Endodermal cell (in vitro differentiated cells): Measurements from ENCODE around the gene FAM107B. TPM values are rescaled to one million over a fixed set of nuclear protein-coding genes. Genes with fewer than 3 reads are reported as not detected.

ENCODE experiments used
- DNase-seq: peaks from one replicate; pipeline ENCODE4 v3.0.0-alpha.2; 2017
- H3K27ac ChIP-seq: 2 replicates; pipeline ENCODE4 v1.5.1; 2013; ENCODE audit warnings: mild to moderate bottlenecking, low read depth, low read length, moderate library complexity
- H3K27me3 ChIP-seq: 2 replicates; pipeline ENCODE4 v1.6.1; 2013; ENCODE audit warnings: mild to moderate bottlenecking, low read length, moderate library complexity; ENCODE audit not compliant: insufficient read depth, control insufficient read depth, poor library complexity, severe bottlenecking
- H3K36me3 ChIP-seq: 2 replicates; pipeline ENCODE4 v1.7.0; 2013; ENCODE audit warnings: mild to moderate bottlenecking, low read length, moderate library complexity; ENCODE audit not compliant: control insufficient read depth, insufficient read depth
- H3K4me1 ChIP-seq: one replicate; pipeline ENCODE4 v1.7.0; 2013; ENCODE audit warnings: low read length; ENCODE audit not compliant: control insufficient read depth, insufficient read depth
- H3K4me3 ChIP-seq: 2 replicates; pipeline ENCODE4 v1.5.1; 2013; ENCODE audit warnings: mild to moderate bottlenecking, low read length, moderate library complexity
- H3K9ac ChIP-seq: 2 replicates; pipeline ENCODE4 v1.6.1; 2013; ENCODE audit warnings: mild to moderate bottlenecking, low read length, moderate library complexity; ENCODE audit not compliant: poor library complexity, severe bottlenecking; ENCODE audit errors: extremely low read depth
- H3K9me3 ChIP-seq: 2 replicates; pipeline ENCODE4 v1.6.1; 2013; ENCODE audit warnings: mild to moderate bottlenecking, low read length, moderate library complexity; ENCODE audit not compliant: control insufficient read depth
- H3K27ac Mint-ChIP-seq: 2 replicates; pipeline ENCODE4 v1.8.0; 2020; ENCODE audit warnings: mixed read lengths
- H3K27me3 Mint-ChIP-seq: 2 replicates; pipeline ENCODE4 v1.8.0; 2021; ENCODE audit warnings: mild to moderate bottlenecking, mixed read lengths; ENCODE audit not compliant: insufficient read depth
- H3K36me3 Mint-ChIP-seq: 2 replicates; pipeline ENCODE4 v1.8.0; 2020; ENCODE audit warnings: low read depth, mixed read lengths
- H3K4me1 Mint-ChIP-seq: 2 replicates; pipeline ENCODE4 v1.8.0; 2020; ENCODE audit warnings: mixed read lengths
- H3K4me3 Mint-ChIP-seq: 2 replicates; pipeline ENCODE4 v1.8.0; 2020; ENCODE audit warnings: mild to moderate bottlenecking, moderate library complexity, mixed read lengths
- H3K9me3 Mint-ChIP-seq: 2 replicates; pipeline ENCODE4 v1.8.0; 2020; ENCODE audit warnings: mild to moderate bottlenecking, mixed read lengths
- CTCF ChIP-seq: fragments of 200-600 bp; sonication (generic); conservative IDR thresholded peaks from 2 replicates; pipeline ENCODE4 v1.5.0; 2021; ENCODE audit warnings: antibody characterized with exemption, mild to moderate bottlenecking
- WGBS, 2 experiments: methylation state at CpG; one replicate each; pipeline versions ENCODE4 v1.1.5 to v1.1.7; 2013; ENCODE audit warnings: missing lambda C conversion rate in 2 of 2, mixed read lengths in 1 of 2; ENCODE audit not compliant: insufficient coverage in 1 of 2, insufficient read length in 1 of 2; 5-methylcytosine and 5-hydroxymethylcytosine counted together
- total RNA-seq, 2 donors: library from RNA; stranded (reverse); fragmentation: NEBNext Ultra II Directional in 1 of 2; extraction: Animal tissue kit (Norgen Biotek cat#: 25700) in 1 of 2; gene quantifications; 2 replicates in 1 of 2; 3 replicates in 1 of 2; pipeline ENCODE4 v1.2.1, GENCODE V29; 2021

Gene FAM107B
- total RNA-seq, 2 donors from 2014 or later = 16.0 to 24.0 TPM

GRCh38 chr10:14753441-14753840 is 21.3 kb downstream of the FAM107B start:
- Mint-ChIP-seq H3K27me3 (peaks cover 70% of the 10 kb centered on the region), H3K4me3 (no peak overlapping the region), H3K27ac (no peak overlapping the region), H3K4me1 (no peaks in the 10 kb centered on the region), H3K9me3 (peaks cover 4% of the 10 kb centered on the region), H3K36me3 (no peaks in the 10 kb centered on the region)
- Histone ChIP-seq H3K27ac (no peak overlapping the region), H3K4me1 (no peaks in the 10 kb centered on the region), H3K9ac (no peak overlapping the region), H3K4me3 (no peak overlapping the region), H3K9me3 (no peaks in the 10 kb centered on the region), H3K36me3 (no peaks in the 10 kb centered on the region), H3K27me3 (peaks cover 68% of the 10 kb centered on the region)
- 100% methylated on average over 1 of the region's 1 CpG for WGBS, 2 experiments
- DNase-seq = no peak
- TF ChIP-seq CTCF = no peak

GRCh38 chr10:14751921-14752320 is 22.8 kb downstream of the FAM107B start:
- no peak for TF ChIP-seq CTCF
- no peaks in the 10 kb centered on the region for H3K4me1 Mint-ChIP-seq
- Histone ChIP-seq H3K27ac (peak overlapping the region; percentile 90), H3K4me3 (no peak overlapping the region), H3K4me1 (no peaks in the 10 kb centered on the region), H3K9me3 (no peaks in the 10 kb centered on the region), H3K27me3 (peaks cover 83% of the 10 kb centered on the region), H3K36me3 (no peaks in the 10 kb centered on the region), H3K9ac (no peak overlapping the region)
- H3K36me3 Mint-ChIP-seq = no peaks in the 10 kb centered on the region
- peaks cover 5% of the 10 kb centered on the region for H3K9me3 Mint-ChIP-seq
- 86 to 91% methylated on average over 1 of the region's 1 CpG for WGBS, 2 experiments
- no peak for DNase-seq
- no peak overlapping the region for H3K4me3 Mint-ChIP-seq
- no peak overlapping the region for H3K27ac Mint-ChIP-seq
- peaks cover 79% of the 10 kb centered on the region for H3K27me3 Mint-ChIP-seq

- H3K27me3 ChIP-seq = peaks cover 90% of the 10 kb centered on the region
- H3K36me3 ChIP-seq = no peaks in the 10 kb centered on the region
- H3K27ac ChIP-seq = peak overlapping the region; percentile 90
- Mint-ChIP-seq H3K4me3 (no peak overlapping the region), H3K27ac (no peak overlapping the region), H3K4me1 (no peaks in the 10 kb centered on the region), H3K9me3 (peaks cover 6% of the 10 kb centered on the region), H3K27me3 (peaks cover 86% of the 10 kb centered on the region), H3K36me3 (no peaks in the 10 kb centered on the region)
- H3K4me3 ChIP-seq = no peak overlapping the region
- H3K4me1 ChIP-seq = no peaks in the 10 kb centered on the region
- H3K9me3 ChIP-seq = no peaks in the 10 kb centered on the region
- no peak for TF ChIP-seq CTCF
- no peak overlapping the region for H3K9ac ChIP-seq
- WGBS, 2 experiments = 88 to 90% methylated on average over 5 to 14 of the region's 14 CpGs
- DNase-seq = no peak
Observed at GRCh38 chr10:14751014-14751896, 23.4 kb downstream of the FAM107B start.
